WTC11 (cell line): ENCODE data around the gene AGAP3. TPM values are rescaled to one million over a fixed set of nuclear protein-coding genes. Genes with fewer than 3 reads are reported as not detected.
A peak's percentile ranks its signal among the peaks of the same experiment; 100 is the strongest.

Source experiments
- ATAC-seq: fragments of 200-7000 bp; cut with Tn5 transposase; 2 replicates; pipeline ENCODE4 v1.10.0; 2021; ENCODE audit warnings: mild to moderate bottlenecking, moderate library complexity
- CTCF ChIA-PET: fragments of 300-600 bp; sonication (Branson Sonifier 250); formaldehyde crosslinking; loops from one replicate; lab custom pipeline; 2021; ENCODE audit warnings: antibody characterized with exemption; lab: Charles Lee
- POLR2A ChIA-PET: fragments of 350-600 bp; sonication (Branson Sonifier 250); formaldehyde crosslinking; loops from one replicate; lab custom pipeline; 2021; ENCODE audit warnings: antibody characterized with exemption; lab: Charles Lee
- DNase-seq: peaks from one replicate; pipeline ENCODE4 v3.0.0; 2021; ENCODE audit warnings: low spot score
- H3K27ac Mint-ChIP-seq: 2 replicates; pipeline ENCODE4 v1.8.0; 2021; ENCODE audit warnings: mixed read lengths
- H3K27me3 Mint-ChIP-seq: 2 replicates; pipeline ENCODE4 v1.8.0; 2021; ENCODE audit warnings: low read depth, mild to moderate bottlenecking, moderate library complexity, mixed read lengths
- H3K36me3 Mint-ChIP-seq: 2 replicates; pipeline ENCODE4 v1.8.0; 2021; ENCODE audit warnings: mixed read lengths
- H3K4me1 Mint-ChIP-seq: 2 replicates; pipeline ENCODE4 v1.8.0; 2022; ENCODE audit warnings: mixed read lengths
- H3K4me3 Mint-ChIP-seq: 2 replicates; pipeline ENCODE4 v1.8.0; 2021; ENCODE audit warnings: mild to moderate bottlenecking, moderate library complexity, mixed read lengths
- H3K9me3 Mint-ChIP-seq: 2 replicates; pipeline ENCODE4 v1.8.0; 2021; ENCODE audit warnings: mixed read lengths
- ATF3 ChIP-seq: sonication (generic); formaldehyde crosslinking; conservative IDR thresholded peaks from 2 replicates; pipeline ENCODE4 v1.8.1; 2022; ENCODE audit warnings: mild to moderate bottlenecking, missing genetic modification reagents
- EMX1 ChIP-seq: fragments of 250-450 bp; sonication (Bioruptor Pico); IDR thresholded peaks from 2 replicates; pipeline ENCODE4 v1.8.0; 2021; ENCODE audit warnings: mild to moderate bottlenecking
- FOXP1 ChIP-seq: sonication (generic); formaldehyde crosslinking; IDR thresholded peaks from 2 replicates; pipeline ENCODE4 v1.8.0; 2022; ENCODE audit warnings: missing genetic modification reagents, mild to moderate bottlenecking, moderate library complexity, borderline replicate concordance
- HMGA2 ChIP-seq: fragments of 250-450 bp; sonication (Bioruptor Pico); IDR thresholded peaks from 2 replicates; pipeline ENCODE4 v1.4.0; 2021; ENCODE audit warnings: mild to moderate bottlenecking, moderate library complexity
- IRF2 ChIP-seq: sonication (generic); formaldehyde crosslinking; IDR thresholded peaks from 2 replicates; pipeline ENCODE4 v1.8.0; 2022; ENCODE audit warnings: low read depth, missing genetic modification reagents, borderline replicate concordance
- KAT7 ChIP-seq: sonication (generic); formaldehyde crosslinking; IDR thresholded peaks from 2 replicates; pipeline ENCODE4 v1.8.1; 2023; ENCODE audit warnings: missing genetic modification reagents, mild to moderate bottlenecking, borderline replicate concordance
- MLX ChIP-seq: sonication (generic); formaldehyde crosslinking; IDR thresholded peaks from 2 replicates; pipeline ENCODE4 v1.8.1; 2023; ENCODE audit warnings: mild to moderate bottlenecking, missing genetic modification reagents, moderate library complexity
- NFE2L1 ChIP-seq: sonication (generic); formaldehyde crosslinking; IDR thresholded peaks from 2 replicates; pipeline ENCODE4 v1.8.1; 2023; ENCODE audit warnings: missing genetic modification reagents
- RELA ChIP-seq: sonication (generic); formaldehyde crosslinking; IDR thresholded peaks from 2 replicates; pipeline ENCODE4 v1.8.1; 2022; ENCODE audit warnings: missing genetic modification reagents, mild to moderate bottlenecking, borderline replicate concordance
- SOX15 ChIP-seq: fragments of 250-450 bp; sonication (Bioruptor Pico); IDR thresholded peaks from 2 replicates; pipeline ENCODE4 v1.9.0; 2021; ENCODE audit warnings: mild to moderate bottlenecking
- STAT6 ChIP-seq: sonication (generic); formaldehyde crosslinking; conservative IDR thresholded peaks from 2 replicates; pipeline ENCODE4 v1.8.1; 2023; ENCODE audit warnings: mild to moderate bottlenecking, low read depth, missing genetic modification reagents, moderate library complexity
- TEAD1 ChIP-seq: sonication (generic); formaldehyde crosslinking; IDR thresholded peaks from 2 replicates; pipeline ENCODE4 v1.8.0; 2022; ENCODE audit warnings: mild to moderate bottlenecking, missing genetic modification reagents
- ZBTB21 ChIP-seq: sonication (generic); formaldehyde crosslinking; IDR thresholded peaks from 2 replicates; pipeline ENCODE4 v1.8.1; 2023; ENCODE audit warnings: mild to moderate bottlenecking, missing genetic modification reagents, borderline replicate concordance
- total RNA-seq: library from RNA; stranded (reverse); gene quantifications from 3 replicates; pipeline ENCODE4 v1.2.3, GENCODE V29; 2021
- TF ChIP-seq, protein P1 (sequence below): sonication (generic); formaldehyde crosslinking; IDR thresholded peaks from 2 replicates; pipeline ENCODE4 v1.8.0; 2022; ENCODE audit warnings: mild to moderate bottlenecking, missing genetic modification reagents
- TF ChIP-seq, protein P2 (sequence below): sonication (generic); formaldehyde crosslinking; IDR thresholded peaks from 2 replicates; pipeline ENCODE4 v1.8.1; 2023; ENCODE audit warnings: mild to moderate bottlenecking, missing genetic modification reagents
- TF ChIP-seq, protein P3 (sequence below): fragments of 250-450 bp; sonication (Bioruptor Pico); IDR thresholded peaks from 2 replicates; pipeline ENCODE4 v1.9.0; 2021; ENCODE audit warnings: mild to moderate bottlenecking
- TF ChIP-seq, protein P4 (sequence below): sonication (generic); formaldehyde crosslinking; IDR thresholded peaks from 2 replicates; pipeline ENCODE4 v1.8.0; 2023; ENCODE audit warnings: mild to moderate bottlenecking, missing genetic modification reagents

AGAP3 gene
- total RNA-seq, 1 experiment from 2014 or later: 163 TPM

GRCh38 chr7:151118108-151119054, 32.1 kb downstream of the AGAP3 start:
- no peak for DNase-seq
- TF ChIP-seq MLX (CRISPR knock-in tag) (no peak), STAT6 (CRISPR knock-in tag) (no peak), TEAD1 (CRISPR knock-in tag) (no peak), SOX15 (CRISPR knock-in tag) (no peak), EMX1 (no peak)
- TF ChIP-seq, protein P1, sequence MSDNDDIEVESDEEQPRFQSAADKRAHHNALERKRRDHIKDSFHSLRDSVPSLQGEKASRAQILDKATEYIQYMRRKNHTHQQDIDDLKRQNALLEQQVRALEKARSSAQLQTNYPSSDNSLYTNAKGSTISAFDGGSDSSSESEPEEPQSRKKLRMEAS (CRISPR knock-in tag): no peak
- TF ChIP-seq, all 79 proteins: peak for 0
- ATAC-seq: no peak
- H3K9me3 Mint-ChIP-seq: no peaks in the 10 kb centered on the region
- peaks cover 28% of the 10 kb centered on the region for H3K36me3 Mint-ChIP-seq
- peaks cover 9% of the 10 kb centered on the region for H3K27me3 Mint-ChIP-seq
- H3K4me3 Mint-ChIP-seq: no peak overlapping the region
- CTCF ChIA-PET: interaction anchor here (1.6 kb wide), 1 partner anchor 7 kb away, joined by 4 read pairs; no protein-coding TSS in a partner anchor
- POLR2A ChIA-PET: no interaction called here
- no peak overlapping the region for H3K27ac Mint-ChIP-seq
- H3K4me1 Mint-ChIP-seq: peaks cover 15% of the 10 kb centered on the region

DNA sequence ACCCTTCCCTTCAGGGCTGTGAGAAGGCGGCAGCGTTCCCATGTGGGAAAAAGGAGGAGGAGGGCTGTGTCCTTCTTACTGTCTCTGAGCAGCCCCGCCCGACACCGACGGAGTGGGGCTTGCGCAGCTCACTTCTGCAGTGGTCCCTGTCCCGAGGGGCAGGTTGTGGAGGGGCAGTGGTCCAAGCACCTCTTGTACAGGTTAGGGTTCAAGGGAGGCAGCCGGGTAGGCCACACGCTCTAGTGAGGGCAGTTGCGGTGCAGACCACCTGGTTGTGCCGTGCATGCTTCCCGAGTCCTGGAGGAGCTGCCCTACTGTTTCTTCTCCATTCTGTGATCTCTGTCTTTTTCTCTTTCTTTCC, 32.8 kb downstream of the AGAP3 start:
- Mint-ChIP-seq H3K4me3 (no peak overlapping the region), H3K4me1 (peaks cover 15% of the 10 kb centered on the region), H3K9me3 (no peaks in the 10 kb centered on the region), H3K27ac (peak overlapping the region; percentile 77), H3K36me3 (peaks cover 29% of the 10 kb centered on the region), H3K27me3 (peaks cover 7% of the 10 kb centered on the region)
- no peak for ATAC-seq
- no peak for DNase-seq
- ChIA-PET POLR2A (no interaction called here), CTCF (interaction anchor here (1.3 to 1.6 kb wide), 3 partner anchors 8 to 100 kb away, joined by 3 to 4 read pairs (median 4); no protein-coding TSS in a partner anchor)
- TF ChIP-seq SOX15 (CRISPR knock-in tag): no peak
- TF ChIP-seq, protein P2, sequence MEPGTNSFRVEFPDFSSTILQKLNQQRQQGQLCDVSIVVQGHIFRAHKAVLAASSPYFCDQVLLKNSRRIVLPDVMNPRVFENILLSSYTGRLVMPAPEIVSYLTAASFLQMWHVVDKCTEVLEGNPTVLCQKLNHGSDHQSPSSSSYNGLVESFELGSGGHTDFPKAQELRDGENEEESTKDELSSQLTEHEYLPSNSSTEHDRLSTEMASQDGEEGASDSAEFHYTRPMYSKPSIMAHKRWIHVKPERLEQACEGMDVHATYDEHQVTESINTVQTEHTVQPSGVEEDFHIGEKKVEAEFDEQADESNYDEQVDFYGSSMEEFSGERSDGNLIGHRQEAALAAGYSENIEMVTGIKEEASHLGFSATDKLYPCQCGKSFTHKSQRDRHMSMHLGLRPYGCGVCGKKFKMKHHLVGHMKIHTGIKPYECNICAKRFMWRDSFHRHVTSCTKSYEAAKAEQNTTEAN (CRISPR knock-in tag): no peak
- TF ChIP-seq, protein P3, sequence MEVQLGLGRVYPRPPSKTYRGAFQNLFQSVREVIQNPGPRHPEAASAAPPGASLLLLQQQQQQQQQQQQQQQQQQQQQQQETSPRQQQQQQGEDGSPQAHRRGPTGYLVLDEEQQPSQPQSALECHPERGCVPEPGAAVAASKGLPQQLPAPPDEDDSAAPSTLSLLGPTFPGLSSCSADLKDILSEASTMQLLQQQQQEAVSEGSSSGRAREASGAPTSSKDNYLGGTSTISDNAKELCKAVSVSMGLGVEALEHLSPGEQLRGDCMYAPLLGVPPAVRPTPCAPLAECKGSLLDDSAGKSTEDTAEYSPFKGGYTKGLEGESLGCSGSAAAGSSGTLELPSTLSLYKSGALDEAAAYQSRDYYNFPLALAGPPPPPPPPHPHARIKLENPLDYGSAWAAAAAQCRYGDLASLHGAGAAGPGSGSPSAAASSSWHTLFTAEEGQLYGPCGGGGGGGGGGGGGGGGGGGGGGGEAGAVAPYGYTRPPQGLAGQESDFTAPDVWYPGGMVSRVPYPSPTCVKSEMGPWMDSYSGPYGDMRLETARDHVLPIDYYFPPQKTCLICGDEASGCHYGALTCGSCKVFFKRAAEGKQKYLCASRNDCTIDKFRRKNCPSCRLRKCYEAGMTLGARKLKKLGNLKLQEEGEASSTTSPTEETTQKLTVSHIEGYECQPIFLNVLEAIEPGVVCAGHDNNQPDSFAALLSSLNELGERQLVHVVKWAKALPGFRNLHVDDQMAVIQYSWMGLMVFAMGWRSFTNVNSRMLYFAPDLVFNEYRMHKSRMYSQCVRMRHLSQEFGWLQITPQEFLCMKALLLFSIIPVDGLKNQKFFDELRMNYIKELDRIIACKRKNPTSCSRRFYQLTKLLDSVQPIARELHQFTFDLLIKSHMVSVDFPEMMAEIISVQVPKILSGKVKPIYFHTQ (CRISPR knock-in tag): no peak
- TF ChIP-seq NFE2L1 (CRISPR knock-in tag): no peak
- TF ChIP-seq KAT7: no peak
- TF ChIP-seq, protein P4, sequence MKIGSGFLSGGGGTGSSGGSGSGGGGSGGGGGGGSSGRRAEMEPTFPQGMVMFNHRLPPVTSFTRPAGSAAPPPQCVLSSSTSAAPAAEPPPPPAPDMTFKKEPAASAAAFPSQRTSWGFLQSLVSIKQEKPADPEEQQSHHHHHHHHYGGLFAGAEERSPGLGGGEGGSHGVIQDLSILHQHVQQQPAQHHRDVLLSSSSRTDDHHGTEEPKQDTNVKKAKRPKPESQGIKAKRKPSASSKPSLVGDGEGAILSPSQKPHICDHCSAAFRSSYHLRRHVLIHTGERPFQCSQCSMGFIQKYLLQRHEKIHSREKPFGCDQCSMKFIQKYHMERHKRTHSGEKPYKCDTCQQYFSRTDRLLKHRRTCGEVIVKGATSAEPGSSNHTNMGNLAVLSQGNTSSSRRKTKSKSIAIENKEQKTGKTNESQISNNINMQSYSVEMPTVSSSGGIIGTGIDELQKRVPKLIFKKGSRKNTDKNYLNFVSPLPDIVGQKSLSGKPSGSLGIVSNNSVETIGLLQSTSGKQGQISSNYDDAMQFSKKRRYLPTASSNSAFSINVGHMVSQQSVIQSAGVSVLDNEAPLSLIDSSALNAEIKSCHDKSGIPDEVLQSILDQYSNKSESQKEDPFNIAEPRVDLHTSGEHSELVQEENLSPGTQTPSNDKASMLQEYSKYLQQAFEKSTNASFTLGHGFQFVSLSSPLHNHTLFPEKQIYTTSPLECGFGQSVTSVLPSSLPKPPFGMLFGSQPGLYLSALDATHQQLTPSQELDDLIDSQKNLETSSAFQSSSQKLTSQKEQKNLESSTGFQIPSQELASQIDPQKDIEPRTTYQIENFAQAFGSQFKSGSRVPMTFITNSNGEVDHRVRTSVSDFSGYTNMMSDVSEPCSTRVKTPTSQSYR (CRISPR knock-in tag): no peak
- TF ChIP-seq ATF3 (CRISPR knock-in tag): no peak
- TF ChIP-seq RELA (CRISPR knock-in tag): no peak
- no peak for TF ChIP-seq HMGA2 (CRISPR knock-in tag)
- TF ChIP-seq ZBTB21 (CRISPR knock-in tag): no peak
- TF ChIP-seq IRF2 (CRISPR knock-in tag): no peak
- TF ChIP-seq FOXP1 (CRISPR knock-in tag): no peak
